HepG2 (cell line): ENCODE data around the gene TRIM36. TPM values are rescaled to one million over a fixed set of nuclear protein-coding genes. Genes with fewer than 3 reads are reported as not detected.
A peak's percentile ranks its signal among the peaks of the same experiment; 100 is the strongest.

Experiments
- ATAC-seq: fragments of 200-7000 bp; cut with Tn5 transposase; 3 replicates; pipeline ENCODE4 v1.9.1; 2020; ENCODE audit warnings: mild to moderate bottlenecking, moderate library complexity
- BruUV-seq: library from RNA; stranded (reverse); fragments of 400-500 nt; replicated peaks from 2 replicates; lab custom pipeline; 2021; lab: Mats Ljungman, UMichigan
- CTCF ChIA-PET: fragments of 300-600 bp; formaldehyde crosslinking; extraction: SDS; loops from one replicate; lab custom pipeline; 2021; ENCODE audit warnings: low total read pairs, inconsistent platforms, low intra/inter-chr PET ratio; lab: Yijun Ruan, JAX
- POLR2A ChIA-PET: fragments of 350-600 bp; sonication (Branson Sonifier 250); formaldehyde crosslinking; loops from one replicate; lab custom pipeline; 2020; ENCODE audit warnings: antibody characterized with exemption, inconsistent platforms; lab: Yijun Ruan, JAX
- DNase-seq: peaks from one replicate; pipeline ENCODE4 v3.0.0-alpha.2; 2015; ENCODE audit warnings: low spot score
- FAIRE-seq: peaks from 3 replicates; lab custom pipeline; 2011; peaks lifted over from hg19 to GRCh38; lab: Jason Lieb, UNC
- H2AFZ ChIP-seq: one replicate; pipeline ENCODE4 v1.6.1; 2011; ENCODE audit warnings: low read length, inconsistent platforms
- H3K27ac ChIP-seq: fragments of 300-600 bp; 3 replicates; pipeline ENCODE4 v1.8.0; 2011; ENCODE audit warnings: mixed run types, mild to moderate bottlenecking, mixed read lengths, low read length, inconsistent platforms; ENCODE audit not compliant: insufficient read depth; ENCODE audit errors: extremely low read length
- H3K27me3 ChIP-seq, 2 experiments: fragments of 200-600 bp in 1 of 2; 2 replicates in 1 of 2; 3 replicates in 1 of 2; pipeline versions ENCODE4 v1.6.0 to v1.8.0; 2011; ENCODE audit warnings: low read length in 2 of 2, mild to moderate bottlenecking in 2 of 2, moderate library complexity in 2 of 2, inconsistent platforms in 1 of 2; ENCODE audit not compliant: insufficient read depth in 2 of 2, control insufficient read depth in 1 of 2
- H3K36me3 ChIP-seq, 2 experiments: fragments of 200-600 bp in 1 of 2; replicated peaks in 1 of 2; 2 replicates in 1 of 2; 3 replicates in 1 of 2; pipeline versions ENCODE4 v1.5.1 to v1.8.0; 2011; ENCODE audit warnings: low read length in 2 of 2, inconsistent platforms in 1 of 2; ENCODE audit not compliant: insufficient read depth in 2 of 2, control insufficient read depth in 1 of 2
- H3K4me1 ChIP-seq: 2 replicates; pipeline ENCODE4 v1.5.1; 2012; ENCODE audit warnings: low read length, inconsistent platforms; ENCODE audit not compliant: insufficient read depth
- H3K4me2 ChIP-seq: 2 replicates; pipeline ENCODE4 v1.6.0; 2011; ENCODE audit warnings: low read depth, low read length, inconsistent platforms
- H3K4me3 ChIP-seq, 3 experiments: fragments of 200-600 bp in 1 of 3; sonication (generic), shearing (Covaris generic) in 1 of 3; replicated peaks in 1 of 3; 2 replicates each; pipeline ENCODE4 v1.5.1; 2011 to 2016; ENCODE audit warnings: low read length in 3 of 3, inconsistent platforms in 2 of 3, low read depth in 2 of 3, mild to moderate bottlenecking in 2 of 3, control low read depth in 1 of 3, mixed read lengths in 1 of 3; ENCODE audit not compliant: insufficient read depth in 1 of 3
- H3K79me2 ChIP-seq: one replicate; pipeline ENCODE4 v1.6.1; 2011; ENCODE audit warnings: low read length, inconsistent platforms; ENCODE audit not compliant: insufficient read depth
- H3K9ac ChIP-seq: 2 replicates; pipeline ENCODE4 v1.6.0; 2011; ENCODE audit warnings: mild to moderate bottlenecking, low read depth, low read length, inconsistent platforms; ENCODE audit not compliant: insufficient read depth
- H3K9me3 ChIP-seq: 2 replicates; pipeline ENCODE4 v1.5.1; 2012; ENCODE audit warnings: mild to moderate bottlenecking, low read length
- H4K20me1 ChIP-seq: 2 replicates; pipeline ENCODE4 v1.6.0; 2011; ENCODE audit warnings: inconsistent platforms, mild to moderate bottlenecking, low read length, moderate library complexity; ENCODE audit not compliant: insufficient read depth
- ARID2 ChIP-seq: sonication (generic); formaldehyde crosslinking; IDR thresholded peaks from 2 replicates; pipeline ENCODE4 v1.8.1; 2022; ENCODE audit warnings: mild to moderate bottlenecking, missing genetic modification reagents, borderline replicate concordance
- BRD4 ChIP-seq: sonication (generic); formaldehyde crosslinking; IDR thresholded peaks from 2 replicates; pipeline ENCODE4 v1.4.0; 2020; ENCODE audit warnings: missing genetic modification reagents
- LCORL ChIP-seq, 2 experiments: fragments of 450-650 bp in 1 of 2; sonication (generic) in 1 of 2; formaldehyde crosslinking in 1 of 2; IDR thresholded peaks; 2 replicates each; pipeline versions ENCODE4 v1.5.0 to v1.6.1; 2017 to 2020; ENCODE audit warnings: antibody characterized with exemption in 1 of 2, missing genetic modification reagents in 1 of 2
- MZF1 ChIP-seq: sonication (generic); formaldehyde crosslinking; IDR thresholded peaks from 2 replicates; pipeline ENCODE4 v1.8.1; 2023; ENCODE audit warnings: mild to moderate bottlenecking, missing genetic modification reagents, borderline replicate concordance
- NONO ChIP-seq, 2 experiments: fragments of 450-650 bp in 1 of 2; sonication (generic) in 1 of 2; formaldehyde crosslinking in 1 of 2; IDR thresholded peaks in 1 of 2; conservative IDR thresholded peaks in 1 of 2; 2 replicates each; pipeline versions ENCODE4 v1.6.1 to v1.8.0; 2017 to 2022; ENCODE audit warnings: mild to moderate bottlenecking in 1 of 2, missing genetic modification reagents in 1 of 2, moderate library complexity in 1 of 2
- PCBP1 ChIP-seq: fragments of 200-400 bp; formaldehyde crosslinking; IDR thresholded peaks from 2 replicates; pipeline ENCODE4 v1.6.1; 2017; ENCODE audit warnings: mild to moderate bottlenecking, low read depth, low read length, borderline replicate concordance
- ZNF24 ChIP-seq: fragments of 450-650 bp; IDR thresholded peaks from 2 replicates; pipeline ENCODE4 v1.6.1; 2017; ENCODE audit warnings: antibody characterized with exemption, mild to moderate bottlenecking
- ZNF567 ChIP-seq: sonication (generic); formaldehyde crosslinking; IDR thresholded peaks from 2 replicates; pipeline ENCODE4 v1.8.1; 2023; ENCODE audit warnings: mild to moderate bottlenecking, missing genetic modification reagents, borderline replicate concordance
- ZNF589 ChIP-seq: sonication (generic); formaldehyde crosslinking; conservative IDR thresholded peaks from 2 replicates; pipeline ENCODE4 v1.8.0; 2022; ENCODE audit warnings: mild to moderate bottlenecking, moderate library complexity, missing genetic modification reagents
- WGBS: methylation state at CpG from one replicate; pipeline ENCODE4 v1.1.6; 2017; ENCODE audit warnings: low lambda C conversion rate; 5-methylcytosine and 5-hydroxymethylcytosine counted together
- in situ Hi-C: cut with HindIII; loops from 2 replicates; pipeline ENCODE4 v1.10.0; 2017; ENCODE audit warnings: low pct_unique_long_range_greater_than_20kb; ENCODE audit not compliant: extremely low pct_ligation_motif_present
- intact Hi-C: fragments of 100-400 bp; cut with micrococcal nuclease; formaldehyde crosslinking; loops from one replicate; pipeline ENCODE4 v1.10.0; 2022; ENCODE audit not compliant: unreplicated experiment
- polyA plus RNA-seq, 8 experiments: library from polyadenylated mRNA; depleted of rRNA in 3 of 8; stranded (reverse) in 7 of 8; unstranded in 1 of 8; fragments of >200 nt; fragmentation: Illumina TruSeq in 4 of 8; extraction: Trizol in 4 of 8; gene quantifications; 2 replicates each; pipeline versions ENCODE4 v1.2.1 to v1.2.3, GENCODE V29; 2011 to 2016; ENCODE audit warnings: low read depth in 4 of 8, missing spikeins in 1 of 8, mixed read lengths in 1 of 8; ENCODE audit not compliant: insufficient read depth in 1 of 8
- total RNA-seq, 5 experiments: library from RNA; depleted of rRNA; stranded (reverse); fragments of >200 nt; fragmentation: Illumina TruSeq; extraction: Trizol; gene quantifications; 2 replicates each; pipeline ENCODE4 v1.2.3, GENCODE V29; 2016; ENCODE audit warnings: low read depth in 1 of 5
- TF ChIP-seq, protein P1 (sequence below): sonication (generic); formaldehyde crosslinking; IDR thresholded peaks from 2 replicates; pipeline ENCODE4 v1.4.0; 2020; ENCODE audit warnings: mild to moderate bottlenecking, low read depth, missing genetic modification reagents
- TF ChIP-seq, protein P2 (sequence below): IDR thresholded peaks from 2 replicates; pipeline ENCODE4 v1.4.0; 2020; ENCODE audit warnings: mild to moderate bottlenecking, missing genetic modification reagents
- TF ChIP-seq, protein P3 (sequence below): sonication (generic); formaldehyde crosslinking; conservative IDR thresholded peaks from 2 replicates; pipeline ENCODE4 v1.4.0; 2020; ENCODE audit warnings: mild to moderate bottlenecking, missing genetic modification reagents, moderate library complexity

Gene TRIM36
- total and polyA plus RNA-seq, 2 of the 13 experiments (the other 11 are each of a cell fraction or from before 2014, with no cell fraction given): 1.7 to 2.4 TPM

DNA sequence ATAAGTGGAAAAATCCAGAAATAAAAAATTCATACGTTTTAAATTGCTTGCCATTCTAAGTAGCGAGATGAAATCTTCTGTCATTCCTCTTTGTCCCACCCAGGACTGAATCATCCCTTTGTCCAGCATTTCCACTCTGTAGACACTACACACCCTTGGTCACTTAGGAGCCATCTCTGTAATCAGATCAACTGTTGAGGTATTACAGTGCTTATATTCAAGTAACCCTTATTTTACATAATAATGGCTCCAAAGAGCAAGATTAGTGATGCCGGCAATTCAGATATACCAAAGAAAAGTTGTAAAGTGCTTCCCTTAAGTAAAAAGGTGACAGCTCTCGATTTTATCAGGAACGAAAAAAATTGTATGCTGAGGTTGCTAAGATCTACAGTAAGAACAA, 60.4 kb downstream of the TRIM36 start (continued):
- TF ChIP-seq ARID2 (CRISPR knock-in tag): no peak
- TF ChIP-seq, protein P1, sequence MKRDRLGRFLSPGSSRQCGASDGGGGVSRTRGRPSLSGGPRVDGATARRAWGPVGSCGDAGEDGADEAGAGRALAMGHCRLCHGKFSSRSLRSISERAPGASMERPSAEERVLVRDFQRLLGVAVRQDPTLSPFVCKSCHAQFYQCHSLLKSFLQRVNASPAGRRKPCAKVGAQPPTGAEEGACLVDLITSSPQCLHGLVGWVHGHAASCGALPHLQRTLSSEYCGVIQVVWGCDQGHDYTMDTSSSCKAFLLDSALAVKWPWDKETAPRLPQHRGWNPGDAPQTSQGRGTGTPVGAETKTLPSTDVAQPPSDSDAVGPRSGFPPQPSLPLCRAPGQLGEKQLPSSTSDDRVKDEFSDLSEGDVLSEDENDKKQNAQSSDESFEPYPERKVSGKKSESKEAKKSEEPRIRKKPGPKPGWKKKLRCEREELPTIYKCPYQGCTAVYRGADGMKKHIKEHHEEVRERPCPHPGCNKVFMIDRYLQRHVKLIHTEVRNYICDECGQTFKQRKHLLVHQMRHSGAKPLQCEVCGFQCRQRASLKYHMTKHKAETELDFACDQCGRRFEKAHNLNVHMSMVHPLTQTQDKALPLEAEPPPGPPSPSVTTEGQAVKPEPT: no peak
- TF ChIP-seq ZNF24: no peak
- TF ChIP-seq ZNF567: no peak
- TF ChIP-seq MZF1 (CRISPR knock-in tag): no peak
- TF ChIP-seq BRD4 (CRISPR knock-in tag): no peak
- TF ChIP-seq NONO (IDR thresholded peaks at IDR 0.05): no peak
- TF ChIP-seq NONO (CRISPR knock-in tag; conservative IDR thresholded peaks at IDR 0.05): no peak
- no peak for TF ChIP-seq ZNF589

DNA sequence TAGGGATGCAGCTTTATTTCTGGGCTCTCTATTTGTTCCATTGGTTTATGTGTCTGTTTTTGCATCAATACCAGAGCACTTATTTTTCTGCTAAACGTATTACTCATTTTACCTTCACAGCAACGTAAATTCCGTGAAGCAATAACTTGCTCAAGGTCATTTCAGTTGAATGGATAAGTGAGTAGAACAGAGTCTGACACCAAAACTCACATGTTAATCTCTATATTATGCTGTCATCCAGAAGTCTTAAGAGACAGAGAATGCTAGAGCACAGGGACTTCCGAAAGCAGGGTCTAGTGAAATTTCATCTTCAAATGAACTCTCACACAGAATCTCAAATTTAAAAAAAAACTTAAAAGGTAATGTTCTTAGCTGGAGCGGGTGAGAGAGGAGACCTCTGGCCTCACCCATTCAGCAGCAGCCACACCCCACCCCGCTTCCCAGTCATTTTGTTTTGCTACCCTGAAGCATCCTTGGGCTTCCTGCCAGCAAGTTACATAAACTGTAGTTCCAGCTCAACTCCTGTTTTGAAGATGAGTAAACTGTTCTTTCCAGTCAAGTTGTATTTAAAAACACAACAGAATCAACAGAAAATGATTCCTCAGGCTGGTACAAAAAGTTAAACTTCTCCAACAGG, 69.3 kb downstream of the TRIM36 start:
- FAIRE-seq (no peak), ATAC-seq (no peak; the same call in 2 of the 3 replicates), DNase-seq (no peak)
- H3K9me3 ChIP-seq: no peaks in the 10 kb centered on the region
- no peak overlapping the region for H3K27ac ChIP-seq
- intact Hi-C loops (no loop called here), in situ Hi-C loops (no loop called here)
- no peaks in the 10 kb centered on the region for H3K79me2 ChIP-seq
- no peaks in the 10 kb centered on the region for H4K20me1 ChIP-seq
- 3% methylated on average over 6 of the region's 6 CpGs for WGBS
- BruUV-seq: no TSS peak
- peaks cover 0 to under 1% of the 10 kb centered on the region in 2 experiments; a peak in 1 of 5 replicates for H3K27me3 ChIP-seq
- no peaks in the 10 kb centered on the region for H3K36me3 ChIP-seq
- POLR2A ChIA-PET: no interaction called here
- H3K4me3 ChIP-seq: no peak overlapping the region
- H3K4me2 ChIP-seq: 0 out of 2 replicates have a peak overlapping the region, but pooled peaks have one; percentile 5
- CTCF ChIA-PET: no interaction called here
- no peak overlapping the region for H3K9ac ChIP-seq
- peaks cover 21% of the 10 kb centered on the region for H3K4me1 ChIP-seq
- H2AFZ ChIP-seq: no peak overlapping the region
- TF ChIP-seq LCORL (IDR thresholded peaks at IDR 0.05): no peak
- TF ChIP-seq LCORL (CRISPR knock-in tag; IDR thresholded peaks at IDR 0.05): 0 out of 2 replicates have a peak, but pooled peaks have one; percentile 21
- TF ChIP-seq, protein P2, sequence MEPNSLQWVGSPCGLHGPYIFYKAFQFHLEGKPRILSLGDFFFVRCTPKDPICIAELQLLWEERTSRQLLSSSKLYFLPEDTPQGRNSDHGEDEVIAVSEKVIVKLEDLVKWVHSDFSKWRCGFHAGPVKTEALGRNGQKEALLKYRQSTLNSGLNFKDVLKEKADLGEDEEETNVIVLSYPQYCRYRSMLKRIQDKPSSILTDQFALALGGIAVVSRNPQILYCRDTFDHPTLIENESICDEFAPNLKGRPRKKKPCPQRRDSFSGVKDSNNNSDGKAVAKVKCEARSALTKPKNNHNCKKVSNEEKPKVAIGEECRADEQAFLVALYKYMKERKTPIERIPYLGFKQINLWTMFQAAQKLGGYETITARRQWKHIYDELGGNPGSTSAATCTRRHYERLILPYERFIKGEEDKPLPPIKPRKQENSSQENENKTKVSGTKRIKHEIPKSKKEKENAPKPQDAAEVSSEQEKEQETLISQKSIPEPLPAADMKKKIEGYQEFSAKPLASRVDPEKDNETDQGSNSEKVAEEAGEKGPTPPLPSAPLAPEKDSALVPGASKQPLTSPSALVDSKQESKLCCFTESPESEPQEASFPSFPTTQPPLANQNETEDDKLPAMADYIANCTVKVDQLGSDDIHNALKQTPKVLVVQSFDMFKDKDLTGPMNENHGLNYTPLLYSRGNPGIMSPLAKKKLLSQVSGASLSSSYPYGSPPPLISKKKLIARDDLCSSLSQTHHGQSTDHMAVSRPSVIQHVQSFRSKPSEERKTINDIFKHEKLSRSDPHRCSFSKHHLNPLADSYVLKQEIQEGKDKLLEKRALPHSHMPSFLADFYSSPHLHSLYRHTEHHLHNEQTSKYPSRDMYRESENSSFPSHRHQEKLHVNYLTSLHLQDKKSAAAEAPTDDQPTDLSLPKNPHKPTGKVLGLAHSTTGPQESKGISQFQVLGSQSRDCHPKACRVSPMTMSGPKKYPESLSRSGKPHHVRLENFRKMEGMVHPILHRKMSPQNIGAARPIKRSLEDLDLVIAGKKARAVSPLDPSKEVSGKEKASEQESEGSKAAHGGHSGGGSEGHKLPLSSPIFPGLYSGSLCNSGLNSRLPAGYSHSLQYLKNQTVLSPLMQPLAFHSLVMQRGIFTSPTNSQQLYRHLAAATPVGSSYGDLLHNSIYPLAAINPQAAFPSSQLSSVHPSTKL: peak; percentile 38; the same call in 1 of the 2 replicates
- TF ChIP-seq, protein P3, sequence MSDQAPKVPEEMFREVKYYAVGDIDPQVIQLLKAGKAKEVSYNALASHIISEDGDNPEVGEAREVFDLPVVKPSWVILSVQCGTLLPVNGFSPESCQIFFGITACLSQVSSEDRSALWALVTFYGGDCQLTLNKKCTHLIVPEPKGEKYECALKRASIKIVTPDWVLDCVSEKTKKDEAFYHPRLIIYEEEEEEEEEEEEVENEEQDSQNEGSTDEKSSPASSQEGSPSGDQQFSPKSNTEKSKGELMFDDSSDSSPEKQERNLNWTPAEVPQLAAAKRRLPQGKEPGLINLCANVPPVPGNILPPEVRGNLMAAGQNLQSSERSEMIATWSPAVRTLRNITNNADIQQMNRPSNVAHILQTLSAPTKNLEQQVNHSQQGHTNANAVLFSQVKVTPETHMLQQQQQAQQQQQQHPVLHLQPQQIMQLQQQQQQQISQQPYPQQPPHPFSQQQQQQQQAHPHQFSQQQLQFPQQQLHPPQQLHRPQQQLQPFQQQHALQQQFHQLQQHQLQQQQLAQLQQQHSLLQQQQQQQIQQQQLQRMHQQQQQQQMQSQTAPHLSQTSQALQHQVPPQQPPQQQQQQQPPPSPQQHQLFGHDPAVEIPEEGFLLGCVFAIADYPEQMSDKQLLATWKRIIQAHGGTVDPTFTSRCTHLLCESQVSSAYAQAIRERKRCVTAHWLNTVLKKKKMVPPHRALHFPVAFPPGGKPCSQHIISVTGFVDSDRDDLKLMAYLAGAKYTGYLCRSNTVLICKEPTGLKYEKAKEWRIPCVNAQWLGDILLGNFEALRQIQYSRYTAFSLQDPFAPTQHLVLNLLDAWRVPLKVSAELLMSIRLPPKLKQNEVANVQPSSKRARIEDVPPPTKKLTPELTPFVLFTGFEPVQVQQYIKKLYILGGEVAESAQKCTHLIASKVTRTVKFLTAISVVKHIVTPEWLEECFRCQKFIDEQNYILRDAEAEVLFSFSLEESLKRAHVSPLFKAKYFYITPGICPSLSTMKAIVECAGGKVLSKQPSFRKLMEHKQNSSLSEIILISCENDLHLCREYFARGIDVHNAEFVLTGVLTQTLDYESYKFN: 0 out of 2 replicates have a peak, but pooled peaks have one; percentile 26
- TF ChIP-seq PCBP1: no peak
